DOHH2 (cell line): ENCODE measurements around the gene KDM6A.

ENCODE experiments used
- H3F3A ChIP-seq: fragments of 200-600 bp; sonication (generic), shearing (Covaris generic); 2 replicates; pipeline ENCODE4 v1.6.0; 2016; ENCODE audit warnings: antibody characterized with exemption, mild to moderate bottlenecking; ENCODE audit not compliant: control insufficient read depth, insufficient read depth
- H3K27ac ChIP-seq: fragments of 200-600 bp; sonication (generic); 2 replicates; pipeline ENCODE4 v1.5.1; 2014; ENCODE audit warnings: low read depth, mild to moderate bottlenecking, low read length, moderate library complexity
- H3K27me3 ChIP-seq: fragments of 200-600 bp; sonication (generic); 2 replicates; pipeline ENCODE4 v1.6.1; 2014; ENCODE audit warnings: mild to moderate bottlenecking, low read length, mixed read lengths; ENCODE audit not compliant: control insufficient read depth
- H3K36me3 ChIP-seq: fragments of 200-600 bp; sonication (generic); 2 replicates; pipeline ENCODE4 v1.6.1; 2014; ENCODE audit warnings: mild to moderate bottlenecking, low read length, moderate library complexity, mixed read lengths; ENCODE audit not compliant: control insufficient read depth
- H3K4me1 ChIP-seq: fragments of 200-600 bp; sonication (generic); 2 replicates; pipeline ENCODE4 v1.6.1; 2014; ENCODE audit warnings: mild to moderate bottlenecking, low read length, mixed read lengths; ENCODE audit not compliant: control insufficient read depth
- H3K4me2 ChIP-seq: fragments of 200-600 bp; sonication (generic); 2 replicates; pipeline ENCODE4 v1.6.0; 2014; ENCODE audit warnings: mild to moderate bottlenecking, low read length, moderate library complexity
- H3K4me3 ChIP-seq: fragments of 200-600 bp; sonication (generic); 2 replicates; pipeline ENCODE4 v1.5.1; 2014; ENCODE audit warnings: mild to moderate bottlenecking, low read length, mixed read lengths
- H3K79me2 ChIP-seq: fragments of 200-600 bp; sonication (generic); 2 replicates; pipeline ENCODE4 v1.6.1; 2014; ENCODE audit warnings: mild to moderate bottlenecking, low read length, mixed read lengths; ENCODE audit not compliant: control insufficient read depth
- H3K9me2 ChIP-seq: fragments of 200-600 bp; sonication (generic); replicated peaks from 2 replicates; pipeline ENCODE4 v1.6.1; 2014; ENCODE audit warnings: mild to moderate bottlenecking, low read length, mixed read lengths; ENCODE audit not compliant: control insufficient read depth
- H3K9me3 ChIP-seq: fragments of 200-600 bp; sonication (generic); 2 replicates; pipeline ENCODE4 v1.6.1; 2014; ENCODE audit warnings: antibody characterized with exemption, low read length, mixed read lengths; ENCODE audit not compliant: control insufficient read depth, insufficient read depth
- H4K20me1 ChIP-seq: fragments of 200-600 bp; sonication (generic); 2 replicates; pipeline ENCODE4 v1.6.0; 2014; ENCODE audit warnings: low read depth, mild to moderate bottlenecking, antibody characterized with exemption, low read length, moderate library complexity; ENCODE audit not compliant: control insufficient read depth, insufficient read depth
- EZH2phosphoT487 ChIP-seq: fragments of 200-600 bp; sonication (generic); IDR thresholded peaks from 2 replicates; pipeline ENCODE4 v1.6.1; 2017; ENCODE audit warnings: borderline replicate concordance, mild to moderate bottlenecking, antibody characterized with exemption, low read length, moderate library complexity, mixed read lengths
- TF ChIP-seq, protein P1 (sequence below): fragments of 200-600 bp; sonication (generic); IDR thresholded peaks from one replicate; pipeline ENCODE4 v1.5.1; 2014; ENCODE audit warnings: antibody characterized with exemption, mild to moderate bottlenecking, low read depth, low read length; ENCODE audit not compliant: poor library complexity, severe bottlenecking

The KDM6A gene

DNA sequence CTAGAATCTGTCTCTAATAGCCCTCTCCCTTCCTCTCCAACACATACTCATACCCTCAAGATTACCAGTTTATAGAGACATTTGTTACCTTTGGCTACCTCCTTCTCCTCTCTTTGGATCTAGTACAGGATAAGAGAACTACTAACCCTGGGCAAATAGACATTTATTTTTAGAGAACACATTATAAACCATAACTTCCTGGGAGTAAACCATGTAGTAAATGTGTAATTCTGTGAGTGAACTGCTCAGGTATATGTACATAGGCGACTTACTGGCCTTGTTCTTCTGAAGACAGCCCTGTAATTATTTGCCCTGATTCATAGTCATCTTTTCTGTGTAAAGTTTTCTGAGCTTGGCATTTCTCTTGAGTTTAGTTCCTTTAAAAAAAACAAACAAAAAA is 94.2 kb downstream of the KDM6A start:
- Histone ChIP-seq H3K4me3 (no peak overlapping the region), H3K79me2 (peaks cover 46% of the 10 kb centered on the region), H3K9me2 (no peaks in the 10 kb centered on the region), H3K9me3 (no peaks in the 10 kb centered on the region), H3K36me3 (no peaks in the 10 kb centered on the region), H3K27ac (no peak overlapping the region), H3F3A (no peaks in the 10 kb centered on the region), H4K20me1 (no peaks in the 10 kb centered on the region), H3K4me2 (no peak overlapping the region), H3K27me3 (no peaks in the 10 kb centered on the region), H3K4me1 (no peaks in the 10 kb centered on the region)
- TF ChIP-seq, protein P1, sequence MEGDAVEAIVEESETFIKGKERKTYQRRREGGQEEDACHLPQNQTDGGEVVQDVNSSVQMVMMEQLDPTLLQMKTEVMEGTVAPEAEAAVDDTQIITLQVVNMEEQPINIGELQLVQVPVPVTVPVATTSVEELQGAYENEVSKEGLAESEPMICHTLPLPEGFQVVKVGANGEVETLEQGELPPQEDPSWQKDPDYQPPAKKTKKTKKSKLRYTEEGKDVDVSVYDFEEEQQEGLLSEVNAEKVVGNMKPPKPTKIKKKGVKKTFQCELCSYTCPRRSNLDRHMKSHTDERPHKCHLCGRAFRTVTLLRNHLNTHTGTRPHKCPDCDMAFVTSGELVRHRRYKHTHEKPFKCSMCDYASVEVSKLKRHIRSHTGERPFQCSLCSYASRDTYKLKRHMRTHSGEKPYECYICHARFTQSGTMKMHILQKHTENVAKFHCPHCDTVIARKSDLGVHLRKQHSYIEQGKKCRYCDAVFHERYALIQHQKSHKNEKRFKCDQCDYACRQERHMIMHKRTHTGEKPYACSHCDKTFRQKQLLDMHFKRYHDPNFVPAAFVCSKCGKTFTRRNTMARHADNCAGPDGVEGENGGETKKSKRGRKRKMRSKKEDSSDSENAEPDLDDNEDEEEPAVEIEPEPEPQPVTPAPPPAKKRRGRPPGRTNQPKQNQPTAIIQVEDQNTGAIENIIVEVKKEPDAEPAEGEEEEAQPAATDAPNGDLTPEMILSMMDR = no peak

DNA sequence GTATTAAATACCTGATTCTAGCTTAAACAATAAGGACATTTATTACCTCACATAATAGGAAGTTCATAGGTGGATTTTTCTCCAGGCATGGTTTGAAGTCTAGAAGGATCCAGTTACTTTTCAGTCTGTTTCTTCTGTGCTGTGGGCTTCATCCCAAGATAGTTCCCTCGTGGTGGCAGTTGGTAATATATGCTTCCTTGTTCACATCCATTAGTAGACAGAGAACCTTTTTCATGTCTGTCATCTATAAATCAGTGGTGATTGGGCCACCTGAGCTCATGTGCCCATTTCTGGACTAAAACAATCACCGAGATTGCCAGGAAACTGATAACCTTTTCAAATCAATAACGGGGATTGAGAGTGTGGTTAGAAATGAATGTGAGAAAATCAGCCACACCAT is 97.7 kb downstream of the KDM6A start:
- Histone ChIP-seq H3F3A (no peaks in the 10 kb centered on the region), H3K27ac (no peak overlapping the region), H3K4me1 (no peaks in the 10 kb centered on the region), H3K36me3 (peaks cover 8% of the 10 kb centered on the region), H3K4me3 (no peak overlapping the region), H3K79me2 (peaks cover 61% of the 10 kb centered on the region), H3K9me3 (no peaks in the 10 kb centered on the region), H4K20me1 (no peaks in the 10 kb centered on the region), H3K27me3 (no peaks in the 10 kb centered on the region), H3K4me2 (no peak overlapping the region), H3K9me2 (no peaks in the 10 kb centered on the region)
- no peak for TF ChIP-seq EZH2phosphoT487
- TF ChIP-seq, protein P1 = no peak

DNA sequence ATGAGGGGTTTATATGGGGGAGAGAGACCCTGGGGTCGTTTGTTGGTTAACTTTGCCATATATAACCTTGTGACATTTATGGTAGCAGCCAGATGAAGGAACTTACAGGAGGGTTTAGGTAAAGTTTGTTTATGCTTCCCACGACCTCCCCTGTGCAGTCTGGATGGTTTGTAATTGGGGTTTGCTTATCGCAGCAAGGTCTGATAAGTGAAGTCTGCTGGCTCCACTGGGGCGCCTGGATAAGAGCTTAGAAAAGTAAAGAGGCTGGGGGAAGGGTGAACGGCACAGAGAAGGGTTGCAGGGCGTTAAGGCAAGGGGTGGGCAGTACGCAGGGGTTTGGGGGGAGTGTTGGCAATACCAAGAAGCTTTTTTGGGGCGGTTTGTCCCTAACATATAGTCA is 98.7 kb downstream of the KDM6A start:
- Histone ChIP-seq H3K4me3 (no peak overlapping the region), H3K4me1 (no peaks in the 10 kb centered on the region), H3K4me2 (no peak overlapping the region), H3K9me2 (no peaks in the 10 kb centered on the region), H3K27ac (no peak overlapping the region), H3K27me3 (no peaks in the 10 kb centered on the region), H4K20me1 (no peaks in the 10 kb centered on the region), H3K9me3 (no peaks in the 10 kb centered on the region), H3K36me3 (peaks cover 8% of the 10 kb centered on the region), H3K79me2 (peaks cover 61% of the 10 kb centered on the region), H3F3A (no peaks in the 10 kb centered on the region)
- TF ChIP-seq, protein P1 = no peak

- H3K27me3 ChIP-seq = no peaks in the 10 kb centered on the region
- no peak overlapping the region for H3K4me2 ChIP-seq
- peaks cover 8% of the 10 kb centered on the region for H3K36me3 ChIP-seq
- no peak overlapping the region for H3K27ac ChIP-seq
- H4K20me1 ChIP-seq = no peaks in the 10 kb centered on the region
- no peaks in the 10 kb centered on the region for H3K4me1 ChIP-seq
- H3K4me3 ChIP-seq = no peak overlapping the region
- H3K79me2 ChIP-seq = peaks cover 60% of the 10 kb centered on the region
- no peak for TF ChIP-seq EZH2phosphoT487
- TF ChIP-seq, protein P1 = no peak
- no peaks in the 10 kb centered on the region for H3F3A ChIP-seq
- no peaks in the 10 kb centered on the region for H3K9me3 ChIP-seq
- no peaks in the 10 kb centered on the region for H3K9me2 ChIP-seq
Observed at GRCh38 chrX:44972132-44972531, 99.1 kb downstream of the KDM6A start.
